Testis (tissue), 3 donors: ENCODE measurements around the gene C1QBP. TPM values are rescaled to one million over a fixed set of nuclear protein-coding genes. Genes with fewer than 3 reads are reported as not detected.

Experiments used
- DNase-seq: peaks from one replicate; pipeline ENCODE4 v3.0.0-alpha.2; 2019
- H3K27ac ChIP-seq, 2 donors: fragments of 200-600 bp; sonication (generic); one replicate each; pipeline ENCODE4 v1.5.1; 2019
- H3K27me3 ChIP-seq: fragments of 200-600 bp; sonication (generic); one replicate; pipeline ENCODE4 v1.5.1; 2019
- H3K36me3 ChIP-seq: fragments of 200-600 bp; sonication (generic); one replicate; pipeline ENCODE4 v1.5.1; 2017; ENCODE audit warnings: low read depth; ENCODE audit errors: missing control alignments
- H3K4me1 ChIP-seq: fragments of 200-600 bp; sonication (generic); one replicate; pipeline ENCODE4 v1.5.1; 2019
- H3K4me3 ChIP-seq, 2 donors: fragments of 200-600 bp; sonication (generic); one replicate each; pipeline ENCODE4 v1.5.1; 2017 to 2019
- H3K9me3 ChIP-seq: fragments of 200-600 bp; sonication (generic); one replicate; pipeline ENCODE4 v1.5.1; 2017
- POLR2A ChIP-seq: fragments of 450-650 bp; IDR thresholded peaks from one replicate; pipeline ENCODE4 v1.6.1; 2017; ENCODE audit warnings: antibody characterized with exemption, mild to moderate bottlenecking, moderate library complexity
- WGBS, 2 donors: methylation state at CpG; one replicate each; pipeline ENCODE4 v1.1.5; 2018; 5-methylcytosine and 5-hydroxymethylcytosine counted together
- intact Hi-C: fragments of 100-400 bp; cut with DNase I; formaldehyde crosslinking; loops from one replicate; pipeline ENCODE4 v1.15.1; 2023; ENCODE audit warnings: low total_unique reads
- polyA plus RNA-seq: library from polyadenylated mRNA; stranded (reverse); fragments of 350-450 nt; fragmentation: Illumina TruSeq; extraction: RNeasy Lipid Tissue Mini Kit (QIAGEN cat#74804); gene quantifications from one replicate; pipeline ENCODE4 v1.2.3, GENCODE V29; 2014; ENCODE audit warnings: low read depth, low replicate concordance; ENCODE audit not compliant: insufficient read depth
- total RNA-seq, 2 donors: library from RNA; depleted of rRNA; stranded (reverse); fragments of >200 nt; gene quantifications; one replicate each; pipeline ENCODE4 v1.2.3, GENCODE V29; 2016
- TF ChIP-seq, protein P1 (sequence below), 3 experiments: fragments of 450-650 bp in 2 of 3; fragments of 200-600 bp in 1 of 3; sonication (generic) in 1 of 3; IDR thresholded peaks; one replicate each; pipeline ENCODE4 v1.5.1; 2016 to 2019; ENCODE audit warnings: antibody characterized with exemption in 3 of 3, mild to moderate bottlenecking in 2 of 3, moderate library complexity in 1 of 3

Gene C1QBP
- total and polyA plus RNA-seq, 3 donors from 2014 or later: 120 to 151 (median 133) TPM

DNA sequence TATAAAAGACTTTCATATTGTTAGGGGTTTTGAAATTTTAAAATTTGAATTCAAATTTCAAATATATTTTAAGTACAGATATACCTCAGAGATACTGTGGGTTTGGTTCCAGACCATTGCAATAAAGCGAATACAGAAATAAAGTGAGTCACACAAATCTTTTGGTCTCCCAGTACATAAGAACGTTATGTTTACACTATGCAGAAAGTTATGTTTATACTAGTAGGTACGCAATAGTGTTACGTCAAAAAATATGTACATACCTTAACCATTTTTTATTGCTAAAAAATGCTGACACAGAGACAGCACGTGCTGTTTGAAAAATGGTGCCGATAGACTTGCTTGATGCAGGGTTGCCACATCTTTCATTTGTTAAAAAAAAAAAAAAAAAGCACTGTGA, 39.2 kb downstream of the C1QBP start:
- TF ChIP-seq POLR2A: no peak
- TF ChIP-seq, protein P1, sequence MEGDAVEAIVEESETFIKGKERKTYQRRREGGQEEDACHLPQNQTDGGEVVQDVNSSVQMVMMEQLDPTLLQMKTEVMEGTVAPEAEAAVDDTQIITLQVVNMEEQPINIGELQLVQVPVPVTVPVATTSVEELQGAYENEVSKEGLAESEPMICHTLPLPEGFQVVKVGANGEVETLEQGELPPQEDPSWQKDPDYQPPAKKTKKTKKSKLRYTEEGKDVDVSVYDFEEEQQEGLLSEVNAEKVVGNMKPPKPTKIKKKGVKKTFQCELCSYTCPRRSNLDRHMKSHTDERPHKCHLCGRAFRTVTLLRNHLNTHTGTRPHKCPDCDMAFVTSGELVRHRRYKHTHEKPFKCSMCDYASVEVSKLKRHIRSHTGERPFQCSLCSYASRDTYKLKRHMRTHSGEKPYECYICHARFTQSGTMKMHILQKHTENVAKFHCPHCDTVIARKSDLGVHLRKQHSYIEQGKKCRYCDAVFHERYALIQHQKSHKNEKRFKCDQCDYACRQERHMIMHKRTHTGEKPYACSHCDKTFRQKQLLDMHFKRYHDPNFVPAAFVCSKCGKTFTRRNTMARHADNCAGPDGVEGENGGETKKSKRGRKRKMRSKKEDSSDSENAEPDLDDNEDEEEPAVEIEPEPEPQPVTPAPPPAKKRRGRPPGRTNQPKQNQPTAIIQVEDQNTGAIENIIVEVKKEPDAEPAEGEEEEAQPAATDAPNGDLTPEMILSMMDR (IDR thresholded peaks at IDR 0.05): no peak
- Histone ChIP-seq H3K36me3 (no peaks in the 10 kb centered on the region), H3K27me3 (no peaks in the 10 kb centered on the region), H3K4me3 (no peak overlapping the region), H3K4me1 (no peaks in the 10 kb centered on the region), H3K27ac (no peak overlapping the region), H3K9me3 (no peaks in the 10 kb centered on the region)
- 83% methylated on average over 6 of the region's 6 CpGs for WGBS, 2 donors
- intact Hi-C loops: no loop called here
- DNase-seq: no peak

DNA sequence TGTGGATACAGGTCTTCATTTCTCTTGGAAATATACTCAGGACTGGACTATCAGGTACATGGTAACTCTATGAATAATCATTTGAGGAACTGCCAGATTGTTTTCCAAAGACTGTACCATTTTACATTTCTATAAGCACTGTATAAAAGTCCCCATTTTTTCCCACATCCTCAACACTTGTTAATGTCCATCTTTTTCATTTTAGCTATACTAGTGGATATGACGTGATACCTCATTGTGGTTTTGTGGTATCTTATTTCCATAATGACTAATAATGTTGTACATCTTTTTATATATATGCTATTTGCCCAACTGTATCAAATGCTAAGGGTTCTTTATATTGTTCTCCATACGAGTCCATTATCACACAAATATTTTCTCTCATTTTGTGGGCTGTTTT, 42.3 kb downstream of the C1QBP start:
- TF ChIP-seq, protein P1 (IDR thresholded peaks at IDR 0.05): no peak
- TF ChIP-seq POLR2A: no peak
- H3K4me3 ChIP-seq: no peak overlapping the region
- no peak overlapping the region for H3K27ac ChIP-seq
- H3K36me3 ChIP-seq: no peaks in the 10 kb centered on the region
- no peaks in the 10 kb centered on the region for H3K27me3 ChIP-seq
- H3K4me1 ChIP-seq: no peaks in the 10 kb centered on the region
- H3K9me3 ChIP-seq: no peaks in the 10 kb centered on the region
- WGBS, 2 donors: 89 to 94% methylated on average over 2 of the region's 2 CpGs
- intact Hi-C loops: no loop called here
- no peak for DNase-seq

DNA sequence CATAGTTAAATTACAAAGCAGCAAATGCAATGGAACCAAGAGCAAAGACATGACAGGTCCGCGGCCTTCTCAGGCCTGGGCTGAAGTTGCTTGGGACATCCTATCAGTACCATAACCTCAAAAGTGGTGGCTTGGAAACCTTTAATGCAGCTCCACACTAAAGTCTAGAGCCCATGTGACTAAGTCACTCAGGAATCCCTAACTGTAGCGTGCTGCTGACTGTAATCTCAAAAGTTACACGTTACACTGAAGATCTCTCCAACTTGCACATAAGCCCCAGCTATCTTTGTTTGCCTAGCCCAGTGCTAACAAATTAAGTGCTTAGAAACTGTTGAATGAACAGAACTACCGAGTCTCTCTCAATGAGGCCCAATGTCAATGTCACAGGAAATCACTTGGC, 47.3 kb downstream of the C1QBP start:
- Histone ChIP-seq H3K27me3 (no peaks in the 10 kb centered on the region), H3K9me3 (no peaks in the 10 kb centered on the region), H3K4me1 (no peaks in the 10 kb centered on the region), H3K4me3 (no peak overlapping the region), H3K27ac (no peak overlapping the region), H3K36me3 (no peaks in the 10 kb centered on the region)
- WGBS, 2 donors: 86 to 89% methylated on average over 5 of the region's 5 CpGs
- no peak for DNase-seq
- TF ChIP-seq, protein P1 (IDR thresholded peaks at IDR 0.05): no peak
- TF ChIP-seq POLR2A: no peak
- intact Hi-C loops: no loop called here

Other genes with a start within 250 kb of the C1QBP start
- gene ZNF594, start 247.3 kb downstream of the C1QBP start, total RNA-seq: 10 to 100 TPM; 31.3 to 41.3 TPM
- 5.8 TPM for gene ZNF594, start 247.3 kb downstream of the C1QBP start, polyA plus RNA-seq
- gene SCIMP, start 204.3 kb downstream of the C1QBP start, total RNA-seq: under 1 TPM; 0.39 to 0.50 TPM
- gene SCIMP, start 204.3 kb downstream of the C1QBP start, polyA plus RNA-seq: 2.5 TPM
- gene RABEP1, start 156.9 kb downstream of the C1QBP start, total RNA-seq: 10 to 100 TPM; 33.1 to 47.4 TPM
- 23.2 TPM for gene RABEP1, start 156.9 kb downstream of the C1QBP start, polyA plus RNA-seq
- gene NUP88, start 19.5 kb downstream of the C1QBP start, total RNA-seq: 100 to 1,000 TPM; 196 to 234 TPM
- 211 TPM for gene NUP88, start 19.5 kb downstream of the C1QBP start, polyA plus RNA-seq
- gene RPAIN, start 19.0 kb downstream of the C1QBP start, total RNA-seq: 10 to 100 TPM; 52.1 to 60.0 TPM
- 35.8 TPM for gene RPAIN, start 19.0 kb downstream of the C1QBP start, polyA plus RNA-seq
- gene DHX33, start 29.8 kb upstream of the C1QBP start, total RNA-seq: 10 to 100 TPM; 17.6 to 18.0 TPM
- gene DHX33, start 29.8 kb upstream of the C1QBP start, polyA plus RNA-seq: 12.7 TPM
- gene DERL2, start 47.0 kb upstream of the C1QBP start, total RNA-seq: 10 to 100 TPM; 70.8 to 97.0 TPM
- 159 TPM for gene DERL2, start 47.0 kb upstream of the C1QBP start, polyA plus RNA-seq
- gene MIS12, start 47.4 kb upstream of the C1QBP start, total RNA-seq: 10 to 100 TPM; 12.9 to 24.5 TPM
- 20.8 TPM for gene MIS12, start 47.4 kb upstream of the C1QBP start, polyA plus RNA-seq
- 10 to 100 TPM; 35.4 to 68.5 TPM for gene NLRP1, start 145.4 kb upstream of the C1QBP start, total RNA-seq
- 39.0 TPM for gene NLRP1, start 145.4 kb upstream of the C1QBP start, polyA plus RNA-seq